Hematopoietic multipotent progenitor cell treated with erythropoietin and hydrocortisone succinate and interleukin-3 and kit ligand, for 15 days (in vitro differentiated cells): Measurements from ENCODE around the gene NPTXR.

Source experiments
- DNase-seq: peaks from one replicate; pipeline ENCODE4 v3.0.0-alpha.2; 2015; ENCODE audit warnings: low spot score

NPTXR gene

GRCh38 chr22:38850941-38851849, 7.4 kb upstream of the NPTXR start:
- no peak for DNase-seq

GRCh38 chr22:38850399-38850798, 6.6 kb upstream of the NPTXR start:
- DNase-seq, result no peak

- DNase-seq, result no peak
Observed at GRCh38 chr22:38849811-38850210, 6.0 kb upstream of the NPTXR start.

- DNase-seq, result no peak
Observed at GRCh38 chr22:38846412-38846811, 2.6 kb upstream of the NPTXR start.

GRCh38 chr22:38845004-38845740, 1.3 kb upstream of the NPTXR start:
- no peak for DNase-seq

- no peak for DNase-seq
Observed at GRCh38 chr22:38844315-38845003, 631 bp upstream of the NPTXR start.

- DNase-seq, result no peak
Observed at GRCh38 chr22:38843201-38843656, 599 bp downstream of the NPTXR start.

GRCh38 chr22:38842512-38843200, 1.2 kb downstream of the NPTXR start:
- no peak for DNase-seq

GRCh38 chr22:38841635-38842034, 2.2 kb downstream of the NPTXR start:
- no peak for DNase-seq

GRCh38 chr22:38841211-38841610, 2.6 kb downstream of the NPTXR start:
- no peak for DNase-seq

GRCh38 chr22:38840129-38840528, 3.7 kb downstream of the NPTXR start:
- DNase-seq, result no peak

GRCh38 chr22:38839686-38840085, 4.1 kb downstream of the NPTXR start:
- no peak for DNase-seq

- no peak for DNase-seq
Observed at GRCh38 chr22:38837414-38837928, 6.4 kb downstream of the NPTXR start.

GRCh38 chr22:38835888-38836301, 7.9 kb downstream of the NPTXR start:
- DNase-seq, result no peak

GRCh38 chr22:38834991-38835390, 8.8 kb downstream of the NPTXR start:
- no peak for DNase-seq

- no peak for DNase-seq
Observed at GRCh38 chr22:38834215-38834953, 9.4 kb downstream of the NPTXR start.

- no peak for DNase-seq
Observed at GRCh38 chr22:38833061-38833460, 10.8 kb downstream of the NPTXR start.

- no peak for DNase-seq
Observed at GRCh38 chr22:38832005-38832978, 11.5 kb downstream of the NPTXR start.

- no peak for DNase-seq
Observed at GRCh38 chr22:38831166-38831945, 12.5 kb downstream of the NPTXR start.
